Choroid plexus epithelial cell (primary cell): Measurements from ENCODE around the gene EPHB1.

Experiments used
- DNase-seq: peaks from one replicate; pipeline ENCODE4 v3.0.0-alpha.2; 2010; ENCODE audit warnings: low read depth
- H3K4me3 ChIP-seq: 2 replicates; pipeline ENCODE4 v1.5.1; 2011; ENCODE audit warnings: low read depth, mild to moderate bottlenecking, control low read depth, low read length, moderate library complexity
- CTCF ChIP-seq: conservative IDR thresholded peaks from 2 replicates; pipeline ENCODE4 v1.5.1; 2011; ENCODE audit warnings: low read depth, mild to moderate bottlenecking, control low read depth, inconsistent platforms, low read length, moderate library complexity

The EPHB1 gene

GRCh38 chr3:134944429-134944828 lies 149.4 kb downstream of the EPHB1 start:
- H3K4me3 ChIP-seq = no peak overlapping the region
- no peak for DNase-seq
- no peak for TF ChIP-seq CTCF

GRCh38 chr3:134949150-134949549 lies 154.1 kb downstream of the EPHB1 start:
- H3K4me3 ChIP-seq = no peak overlapping the region
- no peak for TF ChIP-seq CTCF
- no peak for DNase-seq

GRCh38 chr3:134952371-134952770 lies 157.3 kb downstream of the EPHB1 start:
- H3K4me3 ChIP-seq = no peak overlapping the region
- no peak for DNase-seq
- no peak for TF ChIP-seq CTCF

GRCh38 chr3:134955874-134956273 lies 160.8 kb downstream of the EPHB1 start:
- DNase-seq = no peak
- no peak for TF ChIP-seq CTCF

GRCh38 chr3:134956395-134956794 lies 161.3 kb downstream of the EPHB1 start:
- no peak for TF ChIP-seq CTCF
- no peak overlapping the region for H3K4me3 ChIP-seq
- DNase-seq = no peak

More at GRCh38 chr3:134955874-134956273, 160.8 kb downstream of the EPHB1 start:
- H3K4me3 ChIP-seq = no peak overlapping the region

GRCh38 chr3:134956844-134957243 lies 161.8 kb downstream of the EPHB1 start:
- TF ChIP-seq CTCF = no peak
- no peak for DNase-seq
- no peak overlapping the region for H3K4me3 ChIP-seq

- H3K4me3 ChIP-seq = no peak overlapping the region
- no peak for TF ChIP-seq CTCF
These were observed 164.5 kb downstream of the EPHB1 start for GRCh38 chr3:134959516-134959915.

More at GRCh38 chr3:134959516-134959915, 164.5 kb downstream of the EPHB1 start:
- DNase-seq = no peak
